ENCODE results near the gene ZSWIM5.
"Not testable (repeated sequence)": the region's sequence is repeated elsewhere in the genome, so short reads cannot be mapped to it uniquely, and the experiment has no call there.

ZSWIM5 gene

DNA sequence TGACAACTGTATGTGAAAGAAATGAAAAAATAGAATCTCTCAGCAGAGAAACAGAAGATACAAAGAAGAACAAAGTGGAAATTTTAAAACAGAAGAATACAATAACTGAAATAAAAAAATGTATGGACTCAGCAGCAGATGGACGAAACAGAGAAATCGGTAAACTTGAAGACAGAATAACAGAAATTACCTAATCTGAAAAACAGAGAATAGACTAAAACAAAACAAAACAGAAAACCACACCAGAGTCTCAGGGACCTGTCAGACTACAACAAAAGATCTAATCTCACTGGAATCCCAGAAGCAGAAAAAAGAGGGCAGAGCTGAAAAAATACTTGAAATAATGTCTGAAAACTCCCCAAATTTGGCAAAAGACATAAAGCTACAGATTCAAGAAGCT, 83.0 kb downstream of the ZSWIM5 start:
- TF ChIP-seq, protein P1, sequence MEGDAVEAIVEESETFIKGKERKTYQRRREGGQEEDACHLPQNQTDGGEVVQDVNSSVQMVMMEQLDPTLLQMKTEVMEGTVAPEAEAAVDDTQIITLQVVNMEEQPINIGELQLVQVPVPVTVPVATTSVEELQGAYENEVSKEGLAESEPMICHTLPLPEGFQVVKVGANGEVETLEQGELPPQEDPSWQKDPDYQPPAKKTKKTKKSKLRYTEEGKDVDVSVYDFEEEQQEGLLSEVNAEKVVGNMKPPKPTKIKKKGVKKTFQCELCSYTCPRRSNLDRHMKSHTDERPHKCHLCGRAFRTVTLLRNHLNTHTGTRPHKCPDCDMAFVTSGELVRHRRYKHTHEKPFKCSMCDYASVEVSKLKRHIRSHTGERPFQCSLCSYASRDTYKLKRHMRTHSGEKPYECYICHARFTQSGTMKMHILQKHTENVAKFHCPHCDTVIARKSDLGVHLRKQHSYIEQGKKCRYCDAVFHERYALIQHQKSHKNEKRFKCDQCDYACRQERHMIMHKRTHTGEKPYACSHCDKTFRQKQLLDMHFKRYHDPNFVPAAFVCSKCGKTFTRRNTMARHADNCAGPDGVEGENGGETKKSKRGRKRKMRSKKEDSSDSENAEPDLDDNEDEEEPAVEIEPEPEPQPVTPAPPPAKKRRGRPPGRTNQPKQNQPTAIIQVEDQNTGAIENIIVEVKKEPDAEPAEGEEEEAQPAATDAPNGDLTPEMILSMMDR (IDR thresholded peaks at IDR 0.05; ENCODE audit: extremely low read depth, missing control alignments), result no peak
- no peak for DNase-seq (ENCODE audit: low spot score)

DNA sequence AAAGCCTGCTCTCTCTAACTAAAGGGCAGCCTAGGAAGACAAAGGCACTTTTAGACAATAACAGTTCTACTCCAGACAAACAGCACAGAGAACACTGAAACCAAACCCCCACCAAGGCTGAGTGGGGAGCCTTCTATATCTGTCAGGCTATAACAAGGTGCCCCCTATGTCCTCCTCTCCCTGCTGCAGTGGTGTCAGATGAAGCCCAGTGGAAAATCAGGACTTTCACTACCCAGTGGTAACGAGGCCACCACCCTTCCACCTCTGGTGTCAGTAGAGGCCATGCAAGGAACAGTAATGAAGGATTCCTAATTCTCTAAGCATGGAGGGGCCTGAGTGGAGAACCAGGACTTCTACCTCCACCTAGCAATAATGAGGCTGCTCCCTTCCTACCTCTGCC, 83.7 kb downstream of the ZSWIM5 start:
- TF ChIP-seq, protein P1 (IDR thresholded peaks at IDR 0.05; ENCODE audit: extremely low read depth, missing control alignments), result no peak
- no peak for DNase-seq (ENCODE audit: low spot score)

DNA sequence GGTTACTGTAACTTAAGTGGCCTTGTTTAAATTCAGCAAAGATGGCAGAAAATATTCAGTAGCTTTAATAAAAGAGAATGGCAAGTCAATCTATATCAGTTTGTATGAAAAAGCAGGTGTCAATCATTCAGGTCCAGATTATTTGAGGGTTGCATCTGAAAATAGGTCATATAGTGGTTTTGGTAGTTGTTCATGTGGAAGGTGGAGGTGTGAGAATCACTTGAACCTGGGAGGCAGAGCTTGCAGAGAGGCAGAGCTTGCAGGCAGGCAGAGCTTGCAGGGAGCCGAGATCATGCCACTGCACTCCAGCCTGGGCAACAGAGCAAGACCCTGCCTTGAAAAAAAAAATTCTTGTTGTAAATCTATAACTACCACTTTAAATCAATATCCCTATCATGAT, 88.6 kb downstream of the ZSWIM5 start:
- TF ChIP-seq, protein P1 (IDR thresholded peaks at IDR 0.05; ENCODE audit: extremely low read depth, missing control alignments), result no peak
- no peak for DNase-seq (ENCODE audit: low spot score)

DNA sequence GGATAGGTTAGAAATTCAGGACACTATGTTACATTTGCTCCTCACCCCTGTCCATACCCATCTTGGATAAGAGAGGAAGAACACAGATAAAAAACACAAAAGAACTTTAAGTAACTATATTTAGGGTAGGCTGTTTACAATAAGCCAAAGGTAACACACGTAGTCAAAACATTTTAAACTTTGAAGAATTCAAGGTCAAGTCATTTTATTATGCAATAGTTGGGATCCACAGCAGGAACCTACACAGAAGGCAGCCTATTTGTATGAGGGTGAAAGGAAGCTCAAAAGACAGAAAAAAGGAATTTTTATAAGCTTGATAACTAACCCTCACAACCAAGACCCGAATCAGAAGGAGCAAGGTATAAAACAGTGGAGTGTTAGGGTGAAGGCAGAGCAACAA, 89.6 kb downstream of the ZSWIM5 start:
- TF ChIP-seq, protein P1 (IDR thresholded peaks at IDR 0.05; ENCODE audit: extremely low read depth, missing control alignments), result no peak

DNA sequence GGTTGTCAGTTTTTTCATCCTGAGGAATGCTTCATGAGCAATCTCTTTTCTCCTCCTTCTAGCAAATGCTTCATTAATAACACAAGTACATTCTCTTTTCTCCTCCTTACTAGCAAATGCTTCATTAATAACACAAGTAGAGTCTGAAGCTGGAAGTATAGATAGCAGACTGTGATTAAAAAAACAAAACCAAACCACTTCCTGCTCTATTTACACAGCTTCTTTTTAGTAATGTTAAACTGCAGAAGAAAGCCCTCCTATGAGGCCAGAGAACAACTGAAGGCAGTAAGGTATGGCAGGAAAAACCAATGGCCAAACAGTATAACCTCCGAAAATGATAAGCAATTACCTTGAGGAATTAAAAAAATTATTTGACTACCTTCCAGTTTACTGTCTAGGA, 90.1 kb downstream of the ZSWIM5 start:
- TF ChIP-seq, protein P1 (IDR thresholded peaks at IDR 0.05; ENCODE audit: extremely low read depth, missing control alignments), result no peak
- DNase-seq (ENCODE audit: low spot score), result no peak

More for the DNA sequence above, 89.6 kb downstream of the ZSWIM5 start:
- no peak for DNase-seq (ENCODE audit: low spot score)

DNA sequence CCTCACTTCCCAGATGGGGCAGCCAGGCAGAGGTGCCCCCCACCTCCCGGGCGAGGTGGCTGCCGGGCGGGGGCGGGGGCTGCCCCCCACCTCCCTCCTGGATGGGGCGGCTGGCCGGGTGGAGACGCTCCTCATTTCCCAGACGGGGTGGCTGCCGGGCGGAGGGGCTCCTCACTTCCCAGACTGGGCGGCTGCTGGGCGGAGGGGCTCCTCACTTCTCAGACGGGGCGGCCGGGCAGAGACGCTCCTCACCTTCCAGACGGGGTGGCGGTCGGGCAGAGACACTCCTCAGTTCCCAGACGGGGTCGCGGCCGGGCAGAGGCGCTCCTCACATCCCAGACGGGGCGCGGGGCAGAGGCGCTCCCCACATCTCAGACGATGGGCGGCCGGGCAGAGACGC, 91.2 kb downstream of the ZSWIM5 start:
- DNase-seq (ENCODE audit: low spot score), result not testable (repeated sequence)

DNA sequence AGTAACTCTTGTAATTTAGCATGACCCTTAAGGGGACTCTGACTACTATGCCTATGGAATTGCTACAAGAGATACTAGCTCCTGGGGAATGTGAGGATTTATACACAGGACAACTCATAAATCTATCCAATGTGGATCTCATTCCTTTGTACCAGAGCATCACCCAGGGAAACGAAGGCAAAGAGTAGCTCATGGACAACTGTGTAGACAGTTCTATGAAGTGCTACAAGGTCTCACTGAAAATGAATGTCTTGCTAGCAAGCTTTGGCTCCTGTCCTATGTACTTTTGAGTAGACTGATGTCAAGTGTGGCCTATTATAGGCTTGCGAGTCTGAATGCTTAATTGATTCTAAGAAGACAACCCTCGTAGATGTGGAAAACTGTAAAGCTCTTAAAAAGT, 93.7 kb downstream of the ZSWIM5 start:
- DNase-seq (ENCODE audit: low spot score), result no peak
- TF ChIP-seq, protein P1 (IDR thresholded peaks at IDR 0.05; ENCODE audit: extremely low read depth, missing control alignments), result no peak

DNA sequence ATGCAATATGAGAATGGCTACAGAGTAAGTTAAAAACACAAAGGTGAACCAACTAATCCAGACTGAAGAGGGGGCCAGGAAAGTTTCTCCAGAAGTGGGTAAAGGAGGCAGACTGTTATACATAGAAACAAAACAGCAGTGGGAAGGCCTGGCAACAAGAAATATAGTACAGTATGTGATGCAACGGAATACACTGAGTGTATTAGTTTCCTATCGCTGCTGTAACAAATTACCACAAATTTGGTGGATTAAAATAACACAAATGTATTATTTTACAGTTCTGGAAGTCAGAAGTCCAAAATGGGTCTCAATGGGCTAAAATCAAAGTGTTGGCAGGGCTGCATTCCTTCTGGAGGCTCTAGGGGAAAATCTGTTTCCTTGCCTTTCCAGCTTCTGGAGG, 95.2 kb downstream of the ZSWIM5 start:
- DNase-seq (ENCODE audit: low spot score), result no peak
- TF ChIP-seq, protein P1 (IDR thresholded peaks at IDR 0.05; ENCODE audit: extremely low read depth, missing control alignments), result no peak

Data from GM20000 (cell line).